Activated CD4-positive, CD25-positive, alpha-beta regulatory T cell treated with anti-CD3 and anti-CD28 coated beads, Interleukin-2, amount 50 U/mL, for 16 hours (primary cell): ENCODE data around the gene ZNF679.
"Not testable (repeated sequence)": the region's sequence is repeated elsewhere in the genome, so short reads cannot be mapped to it uniquely, and the experiment has no call there.

ENCODE experiments used
- DNase-seq: peaks from one replicate; pipeline ENCODE4 v3.0.0-alpha.2; 2020; ENCODE audit warnings: low read depth, low spot score

The ZNF679 gene

DNA sequence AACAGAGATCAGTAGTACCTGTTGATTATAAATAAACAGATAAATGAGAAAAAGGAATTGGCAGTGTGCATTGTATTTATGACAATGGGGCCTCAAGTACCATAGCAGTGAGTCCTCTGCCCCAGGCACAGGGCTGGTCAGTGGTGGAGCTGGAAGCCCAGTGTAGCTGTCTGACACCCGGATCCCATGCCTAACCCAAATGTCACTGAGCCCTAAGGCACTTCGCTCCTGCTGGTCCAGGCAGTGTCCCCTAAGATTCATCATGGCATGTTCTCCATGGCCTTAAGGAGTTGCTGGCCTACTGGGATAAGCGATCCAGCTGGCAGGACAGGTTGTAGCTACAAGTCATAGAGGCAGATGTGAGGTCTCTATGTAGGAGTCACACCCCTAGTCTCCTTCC is 82.2 kb downstream of the ZNF679 start:
- no peak for DNase-seq

DNA sequence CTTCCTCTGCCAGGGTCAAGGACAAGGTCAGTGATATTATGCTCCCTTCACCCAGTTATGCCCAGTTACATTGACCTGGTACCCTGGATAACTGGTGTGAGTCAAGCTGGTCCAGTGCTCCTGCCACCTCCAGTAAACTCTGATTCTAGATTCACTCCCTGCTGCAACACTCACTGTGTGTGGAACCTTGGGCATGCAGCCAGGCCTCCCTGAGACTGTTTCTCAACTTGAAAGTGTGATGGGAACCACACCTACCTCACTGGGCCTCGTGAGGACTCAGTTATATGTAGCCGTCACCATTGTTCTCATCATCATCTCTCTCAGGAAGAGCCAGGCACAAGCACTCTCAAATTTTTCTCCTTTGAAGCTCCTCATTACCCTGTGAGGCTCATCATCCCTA is 84.6 kb downstream of the ZNF679 start:
- DNase-seq, result no peak

DNA sequence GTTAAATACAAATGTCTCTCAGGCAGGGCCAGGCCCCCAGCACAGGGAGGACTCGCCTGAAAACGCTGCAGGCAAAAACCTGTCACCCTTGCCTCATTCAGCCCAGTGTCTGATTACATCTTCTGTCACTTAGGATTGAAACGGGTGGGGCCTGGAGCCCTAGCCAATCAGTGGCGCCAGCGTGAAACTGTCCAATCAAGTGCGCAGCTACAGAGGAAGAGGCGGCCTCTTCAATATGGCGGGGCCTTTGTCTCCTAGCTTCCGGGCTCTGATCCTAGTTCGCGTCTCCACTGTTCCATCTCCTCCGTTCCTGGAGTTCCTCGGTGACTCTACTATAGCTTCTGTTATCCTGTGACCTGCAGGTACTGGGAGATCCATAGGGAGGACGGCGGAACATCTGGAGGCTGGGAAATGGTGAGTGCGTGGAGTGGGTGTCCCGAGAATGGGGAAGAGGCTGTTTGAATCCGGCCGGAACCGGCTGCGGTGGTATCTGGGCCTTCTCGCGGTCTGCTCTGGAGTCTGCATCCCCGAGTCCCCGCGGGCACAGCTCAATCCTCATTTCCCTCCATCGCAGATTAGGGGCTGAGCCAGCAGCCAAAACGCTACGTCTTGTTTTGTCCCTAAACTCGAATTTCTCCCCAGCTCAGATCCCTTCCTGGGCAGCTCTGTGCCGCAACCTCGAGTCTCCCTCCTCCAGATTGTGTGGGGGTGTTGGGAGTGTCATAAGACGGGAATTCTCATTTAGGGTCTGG is 85.6 kb downstream of the ZNF679 start, which contains the start of gene ZNF736:
Gene ZNF736, plus strand, starts transcription at position 222 of the 752 bp plus-strand sequence. Its CDS starts 190 bp downstream, at position 412.
- DNase-seq, result peak; percentile 68

DNA sequence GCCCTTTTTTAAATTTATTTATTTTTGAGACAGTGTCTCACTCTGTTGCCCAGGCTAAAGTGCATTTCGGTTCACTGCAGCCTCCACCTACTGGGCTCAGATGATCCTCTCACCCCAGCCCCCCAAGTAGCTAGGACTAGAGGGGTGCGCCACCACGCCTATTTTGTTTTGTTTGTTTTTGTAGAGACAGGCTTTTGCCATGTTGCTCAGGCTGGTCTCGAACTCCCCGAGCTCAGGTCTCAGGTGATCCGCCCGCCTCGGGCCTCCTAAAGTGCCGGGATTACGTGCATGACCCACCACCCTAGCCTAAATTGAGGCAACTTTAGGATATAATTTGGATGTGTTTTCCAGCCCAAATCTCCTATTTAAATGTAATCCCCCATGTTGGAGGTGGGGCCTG is 86.3 kb downstream of the ZNF679 start:
- no peak for DNase-seq

DNA sequence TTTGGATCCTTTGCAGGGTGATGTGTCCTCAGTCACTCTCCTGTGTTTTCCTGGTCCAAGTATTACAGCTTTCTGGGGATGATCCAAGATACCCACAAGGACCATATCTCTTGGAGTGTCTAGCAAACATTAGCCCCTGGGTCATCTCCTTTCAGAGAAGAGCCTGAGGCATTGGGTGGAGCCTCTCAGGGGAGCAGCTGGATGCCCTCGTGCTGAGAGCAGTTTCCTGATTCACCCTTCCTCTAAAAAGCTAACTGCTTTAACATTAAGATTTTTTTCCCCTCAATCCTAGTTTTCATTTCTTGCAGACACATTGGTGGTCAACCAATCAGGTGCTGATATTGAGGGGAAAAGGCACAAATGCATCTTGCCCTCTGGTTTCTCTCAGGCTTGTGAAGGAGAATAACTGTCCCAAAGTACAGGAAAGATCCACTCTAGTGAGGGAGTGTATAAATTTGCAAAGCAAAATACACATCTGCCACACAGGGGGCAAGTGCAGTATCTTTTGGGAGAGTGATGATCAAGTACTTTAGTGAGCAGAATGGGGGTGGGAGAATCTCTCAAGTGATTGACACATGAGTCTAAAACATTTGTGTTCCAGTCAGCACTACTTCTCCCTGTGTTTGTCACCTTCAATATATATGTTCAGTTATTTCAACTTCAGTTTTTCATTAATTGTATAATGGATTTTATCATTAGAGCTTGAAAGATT is 87.9 kb downstream of the ZNF679 start:
- DNase-seq, result not testable (repeated sequence)
